D721Med (cell line): Measurements from ENCODE around the gene MYOCD.

ENCODE experiments used
- DNase-seq: peaks from one replicate; pipeline ENCODE4 v3.0.0; 2011; ENCODE audit warnings: low spot score; ENCODE audit not compliant: insufficient read length
- FAIRE-seq: peaks from 2 replicates; lab custom pipeline; 2011; peaks lifted over from hg19 to GRCh38; lab: Jason Lieb, UNC
- TF ChIP-seq, protein P1 (sequence below): IDR thresholded peaks from 2 replicates; pipeline ENCODE4 v1.5.1; 2012; ENCODE audit warnings: mild to moderate bottlenecking, control low read depth; ENCODE audit not compliant: insufficient read depth; ENCODE audit errors: missing control alignments

The MYOCD gene

DNA sequence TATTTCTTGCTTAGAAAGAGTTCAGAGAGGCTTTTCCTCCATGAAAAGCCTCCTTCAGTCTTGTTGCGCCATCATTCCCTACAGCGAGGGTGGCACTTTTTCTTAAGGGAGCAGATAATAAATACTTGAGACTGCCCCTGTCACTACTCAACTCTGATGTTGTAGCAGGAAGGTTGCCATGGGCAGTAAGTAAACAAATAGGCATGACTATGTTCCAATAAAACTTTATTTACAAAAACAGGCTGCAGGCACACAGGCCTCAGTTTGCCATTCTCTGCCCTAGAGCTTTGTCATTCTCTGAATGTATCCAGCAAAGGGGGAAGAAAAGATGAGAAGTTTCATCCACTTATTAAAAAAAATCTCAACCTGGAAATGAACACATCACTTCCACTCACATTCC lies 60.4 kb downstream of the MYOCD start:
- FAIRE-seq: no peak

DNA sequence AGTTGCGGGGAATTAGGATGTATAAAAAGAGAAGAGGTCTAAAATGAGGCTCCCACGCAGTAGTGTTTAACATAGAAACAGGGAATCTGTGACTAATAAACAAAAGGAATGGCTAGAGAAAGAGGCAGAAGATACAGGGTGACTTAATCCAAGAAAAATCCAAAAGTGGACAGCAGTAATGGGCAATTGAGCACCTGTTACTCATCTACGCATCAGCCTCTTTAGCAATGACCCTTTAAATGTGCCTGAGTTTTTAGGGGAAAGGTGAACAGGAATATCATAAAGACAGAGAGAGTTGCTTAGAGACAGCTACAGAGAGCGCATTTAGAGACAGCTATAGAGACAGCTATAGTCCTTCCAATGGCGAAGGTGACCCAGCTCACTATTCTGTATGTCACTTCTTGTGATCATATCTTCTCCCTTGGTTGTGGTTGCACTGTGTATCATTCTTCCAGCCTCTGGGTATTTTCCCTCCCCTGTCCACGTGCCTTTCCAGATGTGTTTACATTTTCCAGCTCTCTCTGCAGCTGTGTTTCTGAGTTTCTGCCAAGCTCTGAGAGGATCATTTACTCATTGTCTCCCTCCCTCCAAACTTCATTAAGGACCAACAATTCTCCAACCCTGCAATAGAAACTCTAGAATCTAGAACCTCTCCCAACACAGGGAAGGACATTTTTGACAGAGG lies 61.5 kb downstream of the MYOCD start:
- no peak for DNase-seq
- TF ChIP-seq, protein P1, sequence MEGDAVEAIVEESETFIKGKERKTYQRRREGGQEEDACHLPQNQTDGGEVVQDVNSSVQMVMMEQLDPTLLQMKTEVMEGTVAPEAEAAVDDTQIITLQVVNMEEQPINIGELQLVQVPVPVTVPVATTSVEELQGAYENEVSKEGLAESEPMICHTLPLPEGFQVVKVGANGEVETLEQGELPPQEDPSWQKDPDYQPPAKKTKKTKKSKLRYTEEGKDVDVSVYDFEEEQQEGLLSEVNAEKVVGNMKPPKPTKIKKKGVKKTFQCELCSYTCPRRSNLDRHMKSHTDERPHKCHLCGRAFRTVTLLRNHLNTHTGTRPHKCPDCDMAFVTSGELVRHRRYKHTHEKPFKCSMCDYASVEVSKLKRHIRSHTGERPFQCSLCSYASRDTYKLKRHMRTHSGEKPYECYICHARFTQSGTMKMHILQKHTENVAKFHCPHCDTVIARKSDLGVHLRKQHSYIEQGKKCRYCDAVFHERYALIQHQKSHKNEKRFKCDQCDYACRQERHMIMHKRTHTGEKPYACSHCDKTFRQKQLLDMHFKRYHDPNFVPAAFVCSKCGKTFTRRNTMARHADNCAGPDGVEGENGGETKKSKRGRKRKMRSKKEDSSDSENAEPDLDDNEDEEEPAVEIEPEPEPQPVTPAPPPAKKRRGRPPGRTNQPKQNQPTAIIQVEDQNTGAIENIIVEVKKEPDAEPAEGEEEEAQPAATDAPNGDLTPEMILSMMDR: no peak
- FAIRE-seq: no peak

More for the DNA sequence above, 60.4 kb downstream of the MYOCD start:
- TF ChIP-seq, protein P1: no peak
- no peak for DNase-seq

GRCh38 chr17:12727881-12728280 lies 62.2 kb downstream of the MYOCD start:
- DNase-seq (no peak), FAIRE-seq (no peak)
- TF ChIP-seq, protein P1: no peak

GRCh38 chr17:12729086-12729485 lies 63.4 kb downstream of the MYOCD start:
- no peak for FAIRE-seq
- TF ChIP-seq, protein P1: no peak
- DNase-seq: no peak

DNA sequence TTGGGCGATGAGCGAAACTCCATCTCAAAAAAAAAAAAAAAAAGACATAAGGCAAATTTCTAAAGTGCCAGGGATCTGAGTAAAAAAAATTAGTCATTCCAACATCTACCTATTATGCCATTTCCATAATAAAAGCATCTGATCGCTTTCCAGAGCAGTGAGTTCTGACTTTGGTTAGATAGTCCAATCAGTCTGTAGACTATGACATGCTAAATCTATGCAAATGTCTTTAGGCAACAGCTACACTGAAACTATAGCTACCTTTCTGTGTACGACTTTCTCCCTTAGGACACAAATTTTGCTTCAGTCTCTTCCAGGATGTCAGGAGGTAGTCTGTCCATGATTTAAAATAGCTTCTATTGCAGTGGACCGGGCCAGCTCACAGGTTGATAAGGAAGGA lies 64.7 kb downstream of the MYOCD start:
- FAIRE-seq: no peak
- no peak for DNase-seq
- TF ChIP-seq, protein P1: no peak

DNA sequence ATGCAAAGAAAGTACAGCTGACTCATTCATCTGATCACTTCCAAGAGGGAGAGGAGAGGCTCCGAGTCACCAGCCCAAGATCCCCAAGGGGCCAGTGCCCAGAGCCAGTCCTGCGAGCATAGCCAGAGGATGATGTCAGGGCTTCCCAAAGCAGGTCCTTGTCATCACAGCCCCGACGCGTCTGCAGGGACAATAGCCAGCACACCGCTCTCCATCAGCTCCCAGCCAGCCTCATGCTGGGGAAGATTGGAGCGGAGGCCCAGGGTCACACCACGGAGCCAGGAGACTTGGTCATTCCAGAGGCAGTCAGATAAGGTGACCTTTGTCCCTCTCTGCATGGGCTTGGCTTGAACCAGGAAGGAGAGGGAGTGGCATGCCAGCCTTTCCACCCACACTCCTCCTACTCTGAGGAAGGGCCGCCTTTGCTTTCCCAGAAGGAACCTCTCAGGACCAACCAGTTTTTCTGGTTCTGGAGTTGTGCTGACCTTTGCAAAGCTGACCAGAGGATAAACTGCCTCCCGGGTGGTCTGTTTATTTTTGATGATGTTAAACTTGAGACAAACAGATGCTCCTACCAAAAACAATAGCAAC lies 65.3 kb downstream of the MYOCD start:
- TF ChIP-seq, protein P1: no peak
- FAIRE-seq (no peak), DNase-seq (no peak)

DNA sequence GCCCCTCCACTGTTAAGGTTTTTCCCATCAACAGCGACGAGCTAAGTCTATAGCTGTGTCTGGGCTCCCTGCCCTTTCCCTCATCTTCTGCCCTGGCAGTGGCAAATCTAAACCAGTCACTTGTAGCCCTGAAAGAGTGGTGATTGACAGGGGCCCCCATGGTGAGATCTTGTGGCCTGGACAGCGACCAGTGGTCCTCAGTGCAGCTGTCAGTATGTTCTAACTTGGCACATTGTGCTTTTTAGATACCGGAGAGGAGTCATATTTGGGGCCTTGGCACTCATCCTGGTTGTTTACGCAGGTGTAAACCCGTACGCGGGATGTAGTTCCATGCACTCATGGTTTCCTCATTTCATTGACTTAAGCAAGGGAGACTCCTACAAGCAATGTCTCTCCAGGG lies 66.1 kb downstream of the MYOCD start:
- DNase-seq (no peak), FAIRE-seq (no peak)
- TF ChIP-seq, protein P1: no peak
